ENCODE measurements around the gene LRRC72. TPM values are rescaled to one million over a fixed set of nuclear protein-coding genes. Genes with fewer than 3 reads are reported as not detected.

Gene LRRC72
- total and polyA plus RNA-seq, 2 experiments from 2014 or later: not detected

DNA sequence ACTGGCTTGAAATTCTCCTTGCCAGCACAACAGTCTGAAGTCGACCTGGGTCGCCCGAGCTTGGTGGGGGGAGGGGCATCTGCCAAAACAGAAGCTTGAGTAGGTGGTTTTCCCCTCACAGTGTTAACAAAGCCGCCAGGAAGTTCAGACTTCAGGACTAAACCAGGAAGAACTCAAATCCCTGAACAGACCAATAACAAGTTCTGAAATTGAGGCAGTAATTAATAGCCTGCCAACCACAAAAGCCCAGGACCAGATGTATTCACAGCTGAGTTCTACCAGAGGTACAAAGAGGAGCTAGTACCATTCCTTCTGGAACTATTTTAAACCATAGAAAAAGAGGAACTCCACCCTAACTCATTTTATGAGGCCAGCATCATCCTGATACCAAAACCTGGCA lies 45.3 kb downstream of the LRRC72 start:
- Histone ChIP-seq H3K79me2 (no peaks in the 10 kb centered on the region), H3K9me3 (ENCODE audit: low read depth) (no peaks in the 10 kb centered on the region), H3K4me3 (no peak overlapping the region), H3K9me2 (replicated peaks; ENCODE audit: insufficient read depth) (no peaks in the 10 kb centered on the region), H3K36me3 (replicated peaks; ENCODE audit: insufficient read depth, low read depth) (no peaks in the 10 kb centered on the region), H2AFZ (no peak overlapping the region), H3K27me3 (no peaks in the 10 kb centered on the region), H3K27ac (no peak overlapping the region), H3K4me1 (ENCODE audit: insufficient read depth) (no peaks in the 10 kb centered on the region), H3K4me2 (no peak overlapping the region), H4K20me1 (ENCODE audit: insufficient read depth, poor library complexity, severe bottlenecking) (no peaks in the 10 kb centered on the region)
- WGBS (ENCODE audit: low lambda C conversion rate, missing lambda C conversion rate): 87% methylated on average over 4 of the region's 4 CpGs
- TF ChIP-seq, protein P1, sequence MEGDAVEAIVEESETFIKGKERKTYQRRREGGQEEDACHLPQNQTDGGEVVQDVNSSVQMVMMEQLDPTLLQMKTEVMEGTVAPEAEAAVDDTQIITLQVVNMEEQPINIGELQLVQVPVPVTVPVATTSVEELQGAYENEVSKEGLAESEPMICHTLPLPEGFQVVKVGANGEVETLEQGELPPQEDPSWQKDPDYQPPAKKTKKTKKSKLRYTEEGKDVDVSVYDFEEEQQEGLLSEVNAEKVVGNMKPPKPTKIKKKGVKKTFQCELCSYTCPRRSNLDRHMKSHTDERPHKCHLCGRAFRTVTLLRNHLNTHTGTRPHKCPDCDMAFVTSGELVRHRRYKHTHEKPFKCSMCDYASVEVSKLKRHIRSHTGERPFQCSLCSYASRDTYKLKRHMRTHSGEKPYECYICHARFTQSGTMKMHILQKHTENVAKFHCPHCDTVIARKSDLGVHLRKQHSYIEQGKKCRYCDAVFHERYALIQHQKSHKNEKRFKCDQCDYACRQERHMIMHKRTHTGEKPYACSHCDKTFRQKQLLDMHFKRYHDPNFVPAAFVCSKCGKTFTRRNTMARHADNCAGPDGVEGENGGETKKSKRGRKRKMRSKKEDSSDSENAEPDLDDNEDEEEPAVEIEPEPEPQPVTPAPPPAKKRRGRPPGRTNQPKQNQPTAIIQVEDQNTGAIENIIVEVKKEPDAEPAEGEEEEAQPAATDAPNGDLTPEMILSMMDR (IDR thresholded peaks at IDR 0.05; ENCODE audit: poor library complexity): no peak
- no peak for TF ChIP-seq EZH2 (IDR thresholded peaks at IDR 0.05; ENCODE audit: borderline replicate concordance)
- TF ChIP-seq EZH2phosphoT487 (IDR thresholded peaks at IDR 0.05; ENCODE audit: low read depth, severe bottlenecking, unreplicated experiment): no peak
- DNase-seq (ENCODE audit: low spot score): no peak

DNA sequence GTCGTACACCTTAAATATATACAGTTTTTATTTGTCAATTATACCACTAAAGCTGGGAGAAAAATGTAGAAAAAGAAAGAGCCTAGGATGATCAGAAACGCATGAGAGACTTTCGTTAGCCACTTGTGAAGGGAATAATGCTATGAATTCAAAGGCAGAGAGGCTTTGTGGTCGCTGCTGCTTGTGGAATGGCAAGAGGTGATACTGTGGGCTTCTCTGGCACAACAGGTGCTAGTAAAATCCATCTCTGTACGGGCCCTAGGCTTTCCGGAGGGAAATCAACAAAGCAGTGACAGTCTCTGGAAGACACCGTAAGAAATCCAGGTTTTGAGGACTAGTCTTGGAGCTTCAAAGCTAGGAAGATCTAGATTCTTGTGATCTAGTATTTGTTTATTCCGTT lies 52.6 kb downstream of the LRRC72 start:
- TF ChIP-seq, protein P1 (IDR thresholded peaks at IDR 0.05; ENCODE audit: poor library complexity): no peak
- no peak for TF ChIP-seq EZH2phosphoT487 (IDR thresholded peaks at IDR 0.05; ENCODE audit: low read depth, severe bottlenecking, unreplicated experiment)
- no peak for TF ChIP-seq EZH2 (IDR thresholded peaks at IDR 0.05; ENCODE audit: borderline replicate concordance)
- no peak for DNase-seq (ENCODE audit: low spot score)
- Histone ChIP-seq H3K9me3 (ENCODE audit: low read depth) (no peaks in the 10 kb centered on the region), H3K9me2 (replicated peaks; ENCODE audit: insufficient read depth) (no peaks in the 10 kb centered on the region), H3K36me3 (replicated peaks; ENCODE audit: insufficient read depth, low read depth) (no peaks in the 10 kb centered on the region), H3K79me2 (no peaks in the 10 kb centered on the region), H3K27me3 (no peaks in the 10 kb centered on the region), H2AFZ (no peak overlapping the region), H3K4me2 (no peak overlapping the region), H3K27ac (no peak overlapping the region), H3K4me1 (ENCODE audit: insufficient read depth) (no peaks in the 10 kb centered on the region), H3K4me3 (no peak overlapping the region), H4K20me1 (ENCODE audit: insufficient read depth, poor library complexity, severe bottlenecking) (no peaks in the 10 kb centered on the region)
- WGBS (ENCODE audit: low lambda C conversion rate, missing lambda C conversion rate): 84% methylated on average over 8 of the region's 8 CpGs

DNA sequence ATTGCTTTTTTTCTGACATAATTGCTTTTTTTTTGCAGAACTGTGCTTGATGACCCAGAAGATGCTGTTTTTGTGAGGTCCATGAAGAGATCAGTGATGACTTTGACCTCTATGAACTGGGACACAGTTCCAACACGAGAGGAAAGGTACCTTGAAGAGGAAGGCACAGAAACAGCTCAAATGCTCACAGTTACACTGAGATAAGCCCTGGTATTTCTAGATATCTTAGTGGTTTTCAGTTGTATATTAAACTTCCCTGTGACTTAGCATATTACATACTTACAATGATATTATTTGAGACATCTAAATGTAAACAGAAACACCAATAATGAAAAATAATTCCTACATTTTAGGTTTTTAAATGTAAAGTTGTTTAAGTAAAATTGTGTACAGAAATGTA lies 54.7 kb downstream of the LRRC72 start:
- no peaks in the 10 kb centered on the region for H3K9me2 ChIP-seq (replicated peaks; ENCODE audit: insufficient read depth)
- WGBS (ENCODE audit: low lambda C conversion rate, missing lambda C conversion rate): 50% methylated on average over 1 of the region's 1 CpG

More for the DNA sequence above, 54.7 kb downstream of the LRRC72 start:
- H3K27ac ChIP-seq: no peak overlapping the region
- H3K27me3 ChIP-seq: no peaks in the 10 kb centered on the region
- no peak overlapping the region for H3K4me2 ChIP-seq
- no peak for DNase-seq (ENCODE audit: low spot score)
- H3K9me3 ChIP-seq (ENCODE audit: low read depth): no peaks in the 10 kb centered on the region
- no peaks in the 10 kb centered on the region for H4K20me1 ChIP-seq (ENCODE audit: insufficient read depth, poor library complexity, severe bottlenecking)
- TF ChIP-seq EZH2 (IDR thresholded peaks at IDR 0.05; ENCODE audit: borderline replicate concordance): no peak
- no peak for TF ChIP-seq EZH2phosphoT487 (IDR thresholded peaks at IDR 0.05; ENCODE audit: low read depth, severe bottlenecking, unreplicated experiment)
- TF ChIP-seq, protein P1 (IDR thresholded peaks at IDR 0.05; ENCODE audit: poor library complexity): no peak
- H3K4me1 ChIP-seq (ENCODE audit: insufficient read depth): no peaks in the 10 kb centered on the region
- H3K4me3 ChIP-seq: no peak overlapping the region
- no peaks in the 10 kb centered on the region for H3K79me2 ChIP-seq
- no peaks in the 10 kb centered on the region for H3K36me3 ChIP-seq (replicated peaks; ENCODE audit: insufficient read depth, low read depth)
- H2AFZ ChIP-seq: peak overlapping the region; percentile 34

Data from hepatocyte (in vitro differentiated cells).